ENCODE results near the gene SLC39A5. TPM values are rescaled to one million over a fixed set of nuclear protein-coding genes. Genes with fewer than 3 reads are reported as not detected.
A peak's percentile ranks its signal among the peaks of the same experiment; 100 is the strongest.

SLC39A5 gene
- total RNA-seq, 4 donors from 2014 or later = 1.5 TPM; not detected in 3

DNA sequence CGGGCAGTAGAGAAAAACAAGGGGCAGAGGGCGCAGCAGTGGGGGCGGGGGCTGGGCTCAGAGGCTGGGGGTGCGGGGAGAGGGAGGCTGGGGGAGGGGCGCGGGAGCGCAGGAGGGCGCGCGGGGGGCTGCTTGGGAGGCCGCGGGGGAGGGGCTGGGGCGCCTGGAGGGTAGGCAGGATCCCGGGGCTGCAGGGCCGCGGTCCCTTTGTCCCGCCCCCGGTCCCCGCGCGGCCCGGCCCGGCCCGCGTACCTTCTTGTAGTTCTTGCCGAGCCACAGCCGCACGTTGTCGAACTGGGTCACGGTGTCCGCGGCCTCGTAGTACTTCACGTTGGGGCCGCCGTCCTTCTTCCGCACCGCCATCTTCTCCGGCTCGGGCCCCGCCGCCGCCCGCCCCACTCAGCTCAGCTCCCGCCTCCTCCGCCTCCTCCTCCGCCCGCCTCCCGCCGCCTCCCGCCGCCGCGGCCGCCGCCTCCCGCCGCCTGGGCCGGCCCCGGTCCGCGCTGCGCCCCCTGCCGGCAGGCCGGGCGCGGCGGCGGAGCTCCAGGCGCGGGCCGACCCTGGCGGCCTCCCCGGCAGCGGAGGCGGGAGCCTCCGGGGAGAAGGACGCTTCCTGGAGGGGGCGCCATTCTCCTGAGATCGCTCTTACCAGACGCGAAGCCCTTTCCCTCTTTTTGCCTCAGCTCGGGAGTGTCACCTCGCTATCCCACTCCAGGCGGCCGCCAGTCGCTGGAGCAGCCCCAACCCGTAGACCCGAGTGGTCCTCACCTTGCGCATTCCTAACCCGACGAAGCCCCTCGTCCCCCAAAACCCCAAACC, 40.5 kb upstream of the SLC39A5 start, which contains the start of gene SMARCC2:
Gene SMARCC2 (minus strand): TSS at position 385 of the 819 bp plus-strand sequence. CDS start 22 bp downstream, at position 363.
- WGBS, 2 donors = 0 to 1% methylated on average over 47 to 48 of the region's 93 CpGs
- peaks cover 0 to 31% (median 9%) of the 10 kb centered on the region in 3 donors for H3K36me3 ChIP-seq
- H3K4me3 ChIP-seq = peak within 1 kb of the TSS; percentile 71 to 92 (median 89)
- TF ChIP-seq EP300 (IDR thresholded peaks at IDR 0.05) = peak in 1 of 2 donors; percentile 43
- TF ChIP-seq POLR2A (IDR thresholded peaks at IDR 0.05) = peak in 1 of 2 donors; percentile 24
- peak; percentile 78 to 96 (median 86) for TF ChIP-seq CTCF (IDR thresholded peaks at IDR 0.05)
- peaks cover 0 to 32% (median 16%) of the 10 kb centered on the region in 4 donors for H3K4me1 ChIP-seq
- DNase-seq (ENCODE audit: low spot score in 2 of 2) = peak; percentile 75 to 83
- H3K27me3 ChIP-seq = no peaks in the 10 kb centered on the region
- H3K9me3 ChIP-seq = no peaks in the 10 kb centered on the region
- peak within 1 kb of the TSS; percentile 93 to 95 (median 94) for H3K27ac ChIP-seq

DNA sequence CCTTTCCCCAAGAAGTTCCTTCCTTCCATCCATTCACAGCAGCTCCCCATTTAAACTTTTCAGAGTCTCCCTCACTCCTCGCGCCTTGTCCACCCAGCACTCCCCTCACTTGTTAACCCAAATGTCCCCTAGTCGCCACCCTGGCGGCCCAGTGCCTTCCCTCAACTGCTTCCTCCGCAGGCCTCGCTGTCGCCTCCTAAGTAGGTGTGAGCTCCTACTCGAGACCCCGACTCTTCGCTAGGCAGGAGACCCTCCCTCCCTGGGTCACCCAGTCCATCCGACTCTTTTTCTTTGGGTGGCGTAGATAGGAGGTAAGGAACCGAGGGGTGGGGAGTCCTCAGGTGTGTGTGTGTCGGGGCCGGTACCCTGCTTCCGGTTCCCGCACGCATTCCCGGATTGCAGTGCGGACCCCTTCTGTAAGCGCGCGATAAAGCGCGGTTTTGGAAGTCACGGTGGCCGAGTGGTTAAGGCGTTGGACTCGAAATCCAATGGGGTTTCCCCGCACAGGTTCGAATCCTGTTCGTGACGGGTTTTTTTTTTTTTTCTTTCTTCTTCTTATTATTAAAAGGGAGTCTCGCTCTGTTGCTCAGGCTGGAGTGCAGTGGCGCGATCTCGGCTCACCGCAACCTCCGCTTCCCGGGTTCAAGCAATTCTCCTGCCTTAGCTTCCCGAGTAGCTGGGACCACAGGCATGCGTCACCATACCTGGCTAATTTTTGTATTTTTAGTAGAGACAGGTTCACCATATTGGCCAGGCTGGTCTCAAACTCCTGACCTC, 39.7 kb upstream of the SLC39A5 start:
- peaks cover 0 to 23% (median under 1%) of the 10 kb centered on the region in 3 donors for H3K36me3 ChIP-seq
- no peak for TF ChIP-seq CTCF (IDR thresholded peaks at IDR 0.05)
- no peak for TF ChIP-seq EP300 (IDR thresholded peaks at IDR 0.05)
- TF ChIP-seq POLR2A (IDR thresholded peaks at IDR 0.05) = no peak
- 2% methylated on average over 42 of the region's 42 CpGs for WGBS, 2 donors
- H3K4me1 ChIP-seq = peaks cover 0 to 32% (median 16%) of the 10 kb centered on the region in 4 donors
- peak overlapping the region; percentile 91 to 95 (median 94) for H3K27ac ChIP-seq
- peak; percentile 69 to 89 for DNase-seq (ENCODE audit: low spot score in 2 of 2)
- H3K4me3 ChIP-seq = peak overlapping the region; percentile 37 to 92 (median 89)
- H3K27me3 ChIP-seq = no peaks in the 10 kb centered on the region
- no peaks in the 10 kb centered on the region for H3K9me3 ChIP-seq

GRCh38 chr12:56190695-56191155, 39.1 kb upstream of the SLC39A5 start:
- H3K27ac ChIP-seq = peak overlapping the region; percentile 91 to 95 (median 94)
- no peak for DNase-seq (ENCODE audit: low spot score in 2 of 2)
- H3K27me3 ChIP-seq = no peaks in the 10 kb centered on the region
- 17 to 18% methylated on average over 9 of the region's 9 CpGs for WGBS, 2 donors
- peak overlapping the region; percentile 37 to 92 (median 89) for H3K4me3 ChIP-seq
- no peaks in the 10 kb centered on the region for H3K9me3 ChIP-seq
- TF ChIP-seq CTCF (IDR thresholded peaks at IDR 0.05) (no peak), EP300 (IDR thresholded peaks at IDR 0.05) (no peak), POLR2A (IDR thresholded peaks at IDR 0.05) (no peak)
- H3K4me1 ChIP-seq = peaks cover 0 to 32% (median 16%) of the 10 kb centered on the region in 4 donors
- peaks cover 0 to 17% (median 0%) of the 10 kb centered on the region in 3 donors for H3K36me3 ChIP-seq

DNA sequence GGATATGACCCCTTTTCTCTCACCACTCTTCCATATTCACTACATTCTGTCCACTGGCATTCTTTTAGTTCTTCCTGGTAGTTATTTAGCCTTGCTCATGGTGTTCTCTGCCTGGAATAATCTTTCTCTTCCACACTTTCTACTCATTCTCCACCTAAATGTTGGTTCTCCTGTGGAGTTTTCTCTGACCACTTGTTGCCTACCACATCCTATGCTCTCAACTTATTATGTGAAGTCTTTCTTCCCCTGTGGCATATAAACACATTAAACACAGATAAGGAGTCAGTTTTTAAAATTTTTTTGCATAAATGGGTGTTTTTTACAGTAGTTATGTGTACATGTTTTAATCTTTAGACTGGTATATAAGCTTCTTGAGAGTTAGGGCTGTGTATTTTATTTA, 37.3 kb upstream of the SLC39A5 start:
- no peak overlapping the region for H3K4me3 ChIP-seq
- no peaks in the 10 kb centered on the region for H3K9me3 ChIP-seq
- DNase-seq (ENCODE audit: low spot score in 2 of 2) = no peak
- no peak overlapping the region for H3K27ac ChIP-seq
- H3K36me3 ChIP-seq = no peaks in the 10 kb centered on the region
- H3K4me1 ChIP-seq = peaks cover 0 to 26% (median 10%) of the 10 kb centered on the region in 4 donors
- no peak for TF ChIP-seq POLR2A (IDR thresholded peaks at IDR 0.05)
- TF ChIP-seq CTCF (IDR thresholded peaks at IDR 0.05) = no peak
- no peak for TF ChIP-seq EP300 (IDR thresholded peaks at IDR 0.05)
- no peaks in the 10 kb centered on the region for H3K27me3 ChIP-seq
